K562 (cell line): ENCODE results near the gene EFCAB10. TPM values are rescaled to one million over a fixed set of nuclear protein-coding genes. Genes with fewer than 3 reads are reported as not detected.

Experiments
- ATAC-seq: fragments of 200-7000 bp; cut with Tn5 transposase; 3 replicates; pipeline ENCODE4 v1.9.1; 2020; ENCODE audit warnings: moderate library complexity
- BruUV-seq: library from RNA; stranded (reverse); fragments of 400-500 nt; replicated peaks from 2 replicates; lab custom pipeline; 2021; lab: Mats Ljungman, UMichigan
- CTCF ChIA-PET: fragments of 300-600 bp; formaldehyde crosslinking; extraction: SDS; loops from one replicate; lab custom pipeline; 2021; ENCODE audit warnings: low intra/inter-chr PET ratio; lab: Yijun Ruan, JAX
- POLR2A ChIA-PET: fragments of 300-600, 350-650 bp; sonication (Branson Sonifier 250); formaldehyde crosslinking; extraction: SDS; loops from one replicate; lab custom pipeline; 2021; ENCODE audit warnings: antibody characterized with exemption, inconsistent platforms; lab: Yijun Ruan, JAX
- DNase-seq, 4 experiments: peaks; one replicate each; pipeline versions ENCODE4 v3.0.0 to v3.0.0-alpha.2; 2011 to 2018; ENCODE audit warnings: low spot score in 3 of 4, mixed read lengths in 3 of 4; ENCODE audit errors: extremely low read depth in 1 of 4
- FAIRE-seq: peaks from 2 replicates; lab custom pipeline; 2011; peaks lifted over from hg19 to GRCh38; lab: Jason Lieb, UNC
- H2AFZ ChIP-seq: 2 replicates; pipeline ENCODE4 v1.6.0; 2011; ENCODE audit warnings: low read depth, low read length, control low read depth, inconsistent platforms
- H3K27ac ChIP-seq: fragments of 200-600 bp; 3 replicates; pipeline ENCODE4 v1.8.0; 2011; ENCODE audit warnings: low read depth, mild to moderate bottlenecking, control low read depth, inconsistent platforms, low read length, moderate library complexity, mixed read lengths; ENCODE audit errors: extremely low read depth
- H3K27me3 ChIP-seq, 2 experiments: fragments of 300-600 bp in 1 of 2; 2 replicates in 1 of 2; 3 replicates in 1 of 2; pipeline versions ENCODE4 v1.6.0 to v1.8.0; 2011; ENCODE audit warnings: inconsistent platforms in 2 of 2, low read length in 2 of 2, mild to moderate bottlenecking in 1 of 2, mixed read lengths in 1 of 2, moderate library complexity in 1 of 2; ENCODE audit not compliant: control insufficient read depth in 2 of 2, insufficient read depth in 2 of 2
- H3K36me3 ChIP-seq: fragments of 300-600 bp; 3 replicates; pipeline ENCODE4 v1.8.0; 2011; ENCODE audit warnings: mild to moderate bottlenecking, low read length, inconsistent platforms; ENCODE audit not compliant: control insufficient read depth, insufficient read depth
- H3K4me1 ChIP-seq, 2 experiments: fragments of 200-600 bp in 1 of 2; replicated peaks in 1 of 2; 2 replicates in 1 of 2; 3 replicates in 1 of 2; pipeline versions ENCODE4 v1.5.1 to v1.8.0; 2011; ENCODE audit warnings: inconsistent platforms in 2 of 2, low read length in 2 of 2, mild to moderate bottlenecking in 1 of 2, mixed read lengths in 1 of 2, moderate library complexity in 1 of 2; ENCODE audit not compliant: control insufficient read depth in 2 of 2, insufficient read depth in 2 of 2
- H3K4me2 ChIP-seq: 2 replicates; pipeline ENCODE4 v1.6.1; 2011; ENCODE audit warnings: low read length, control low read depth, inconsistent platforms, mixed read lengths; ENCODE audit not compliant: insufficient read depth
- H3K4me3 ChIP-seq: fragments of 200-600 bp; sonication (generic), shearing (Covaris generic); 2 replicates; pipeline ENCODE4 v1.5.1; 2016; ENCODE audit warnings: control low read depth, inconsistent platforms
- H3K79me2 ChIP-seq: fragments of 200-600 bp; 3 replicates; pipeline ENCODE4 v1.8.0; 2011; ENCODE audit warnings: low read length, inconsistent platforms; ENCODE audit not compliant: control insufficient read depth, insufficient read depth
- H3K9ac ChIP-seq, 2 experiments: 2 replicates each; pipeline versions ENCODE4 v1.6.0 to v1.6.1; 2011; ENCODE audit warnings: low read depth in 2 of 2, low read length in 2 of 2, control low read depth in 1 of 2, inconsistent platforms in 1 of 2, mild to moderate bottlenecking in 1 of 2, mixed read lengths in 1 of 2; ENCODE audit not compliant: insufficient read depth in 1 of 2
- H3K9me1 ChIP-seq: one replicate; pipeline ENCODE4 v1.6.0; 2011; ENCODE audit warnings: inconsistent platforms, mild to moderate bottlenecking, low read length, moderate library complexity; ENCODE audit not compliant: control insufficient read depth, insufficient read depth
- H3K9me3 ChIP-seq: replicated peaks from 2 replicates; pipeline ENCODE4 v1.5.1; 2011; ENCODE audit warnings: low read depth, low read length, inconsistent platforms; ENCODE audit not compliant: control insufficient read depth, insufficient read depth
- H4K20me1 ChIP-seq: replicated peaks from 2 replicates; pipeline ENCODE4 v1.6.1; 2011; ENCODE audit warnings: low read length, inconsistent platforms, mixed read lengths; ENCODE audit not compliant: control insufficient read depth, insufficient read depth
- ARNT ChIP-seq, 2 experiments: fragments of 450-650 bp; IDR thresholded peaks; 2 replicates each; pipeline ENCODE4 v1.6.1; 2016; ENCODE audit warnings: mild to moderate bottlenecking in 1 of 2
- NCOA1 ChIP-seq: fragments of 450-650 bp; IDR thresholded peaks from 2 replicates; pipeline ENCODE4 v1.6.1; 2016; ENCODE audit warnings: low read depth
- NCOR1 ChIP-seq: fragments of 450-650 bp; IDR thresholded peaks from 2 replicates; pipeline ENCODE4 v1.6.1; 2016; ENCODE audit warnings: mild to moderate bottlenecking, moderate library complexity
- NFE2 ChIP-seq: IDR thresholded peaks from 2 replicates; pipeline ENCODE4 v1.6.1; 2014; ENCODE audit warnings: antibody characterized with exemption, low read depth
- SREBF1 ChIP-seq: fragments of 150-350 bp; IDR thresholded peaks from 2 replicates; pipeline ENCODE4 v1.6.1; 2014; ENCODE audit warnings: antibody characterized with exemption, low read depth, low read length, borderline replicate concordance
- ZNF3 ChIP-seq: fragments of 250-450 bp; sonication (Bioruptor Pico); IDR thresholded peaks from 2 replicates; pipeline ENCODE4 v1.5.0; 2021; ENCODE audit warnings: mild to moderate bottlenecking, moderate library complexity
- ZNF695 ChIP-seq: fragments of 450-650 bp; formaldehyde crosslinking; IDR thresholded peaks from 2 replicates; pipeline ENCODE4 v1.4.0; 2020; ENCODE audit warnings: mild to moderate bottlenecking, moderate library complexity
- whole genome bisulfite sequencing: fragments of 100-300 bp; shearing (Covaris generic); methylation state at CpG from one replicate; pipeline ENCODE4 v1.1.6; 2016; ENCODE audit warnings: low coverage, mixed read lengths; ENCODE audit not compliant: insufficient coverage; ENCODE audit errors: missing lambda C conversion rate; 5-methylcytosine and 5-hydroxymethylcytosine counted together
- in situ Hi-C: fragments of 300-500 bp; cut with MboI; formaldehyde crosslinking; loops from 4 replicates; pipeline ENCODE4 v1.15.0; 2018; ENCODE audit warnings: inconsistent platforms, mixed read lengths
- intact Hi-C: fragments of 100-400 bp; cut with micrococcal nuclease; formaldehyde crosslinking; loops from 2 replicates; pipeline ENCODE4 v1.14.2; 2022
- polyA plus RNA-seq, 8 experiments: library from polyadenylated mRNA; depleted of rRNA in 4 of 8; stranded (reverse) in 5 of 8; unstranded in 3 of 8; fragments of >200 nt; fragmentation: Nextera tagmentation in 2 of 8; fragmentation: Illumina TruSeq in 1 of 8; extraction: Ambion mirVana in 2 of 8; extraction: Trizol in 1 of 8; gene quantifications; 2 replicates each; pipeline versions ENCODE4 v1.2.1 to v1.2.3, GENCODE V29; 2011 to 2014; ENCODE audit warnings: inconsistent platforms in 1 of 8, missing spikeins in 1 of 8
- total RNA-seq, 7 experiments: library from RNA; depleted of rRNA in 6 of 7; stranded (reverse); fragments of >200 nt in 6 of 7; fragmentation: Illumina TruSeq in 2 of 7; extraction: Trizol in 2 of 7; gene quantifications; 2 replicates each; pipeline versions ENCODE4 v1.2.1 to v1.2.3, GENCODE V29; 2011 to 2021; ENCODE audit warnings: low replicate concordance in 1 of 7
- TF ChIP-seq, protein P1 (sequence below): fragments of 250-450 bp; sonication (Bioruptor Pico); IDR thresholded peaks from 2 replicates; pipeline ENCODE4 v1.8.0; 2021; ENCODE audit warnings: moderate library complexity, mild to moderate bottlenecking, inconsistent platforms
- TF ChIP-seq, protein P2 (sequence below), 2 experiments: fragments of 450-650 bp; IDR thresholded peaks; 2 replicates each; pipeline ENCODE4 v1.6.1; 2016; ENCODE audit warnings: mild to moderate bottlenecking in 2 of 2, borderline replicate concordance in 1 of 2, low read depth in 1 of 2, moderate library complexity in 1 of 2

The EFCAB10 gene
- total and polyA plus RNA-seq, 9 of the 15 experiments (the other 6 are each of a cell fraction or from before 2014, with no cell fraction given) = 5.0 to 21.4 (median 16.8) TPM

DNA sequence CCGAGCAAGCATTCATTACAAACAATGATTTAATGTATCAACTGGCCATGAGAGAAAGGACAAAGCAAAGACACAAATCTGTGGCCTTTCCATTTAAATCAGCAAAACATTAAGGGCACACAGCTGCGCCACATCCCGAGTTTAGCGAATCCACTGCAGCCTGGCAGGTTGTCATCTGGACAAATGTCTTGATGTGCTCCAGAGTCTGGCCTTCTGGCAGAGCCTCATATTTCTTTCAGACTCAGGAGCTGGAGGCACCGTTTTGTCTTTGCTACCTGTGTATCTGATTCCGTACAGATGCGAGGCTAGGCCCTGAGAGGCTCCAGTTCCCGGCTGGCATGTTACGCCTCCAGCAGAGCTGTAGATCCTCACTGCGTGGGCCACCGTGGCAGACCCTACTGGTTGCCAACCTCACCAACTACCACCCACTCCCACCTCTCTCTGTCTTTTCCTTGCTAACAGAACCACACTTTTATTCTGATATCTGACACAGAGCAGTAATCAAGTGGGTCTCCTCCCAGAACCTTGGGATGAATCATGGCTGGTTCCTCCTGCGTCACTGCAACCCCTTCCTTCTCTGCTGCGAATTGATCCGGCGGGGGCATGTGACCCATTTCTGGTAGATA is 40.9 kb upstream of the EFCAB10 start:
- Histone ChIP-seq H3K36me3 (no peaks in the 10 kb centered on the region), H3K9me3 (no peaks in the 10 kb centered on the region), H3K27me3 (peaks cover 0 to 20% of the 10 kb centered on the region in 2 experiments; a peak in 1 of 5 replicates), H3K9ac (no peak overlapping the region), H2AFZ (no peak overlapping the region), H3K4me2 (no peak overlapping the region), H3K9me1 (no peaks in the 10 kb centered on the region), H4K20me1 (no peaks in the 10 kb centered on the region), H3K79me2 (no peaks in the 10 kb centered on the region), H3K4me3 (no peak overlapping the region), H3K27ac (no peak overlapping the region), H3K4me1 (no peaks in the 10 kb centered on the region; a peak in 1 of 5 replicates)
- ChIA-PET CTCF (no interaction called here), POLR2A (interaction anchor here (1.1 kb wide), 1 partner anchor 15 kb away, joined by 4 read pairs; no protein-coding TSS in a partner anchor)
- TF ChIP-seq, protein P1, sequence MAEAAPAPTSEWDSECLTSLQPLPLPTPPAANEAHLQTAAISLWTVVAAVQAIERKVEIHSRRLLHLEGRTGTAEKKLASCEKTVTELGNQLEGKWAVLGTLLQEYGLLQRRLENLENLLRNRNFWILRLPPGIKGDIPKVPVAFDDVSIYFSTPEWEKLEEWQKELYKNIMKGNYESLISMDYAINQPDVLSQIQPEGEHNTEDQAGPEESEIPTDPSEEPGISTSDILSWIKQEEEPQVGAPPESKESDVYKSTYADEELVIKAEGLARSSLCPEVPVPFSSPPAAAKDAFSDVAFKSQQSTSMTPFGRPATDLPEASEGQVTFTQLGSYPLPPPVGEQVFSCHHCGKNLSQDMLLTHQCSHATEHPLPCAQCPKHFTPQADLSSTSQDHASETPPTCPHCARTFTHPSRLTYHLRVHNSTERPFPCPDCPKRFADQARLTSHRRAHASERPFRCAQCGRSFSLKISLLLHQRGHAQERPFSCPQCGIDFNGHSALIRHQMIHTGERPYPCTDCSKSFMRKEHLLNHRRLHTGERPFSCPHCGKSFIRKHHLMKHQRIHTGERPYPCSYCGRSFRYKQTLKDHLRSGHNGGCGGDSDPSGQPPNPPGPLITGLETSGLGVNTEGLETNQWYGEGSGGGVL (CRISPR knock-in tag) = no peak
- no peak for TF ChIP-seq SREBF1
- no peak for TF ChIP-seq NCOA1
- TF ChIP-seq, protein P2, sequence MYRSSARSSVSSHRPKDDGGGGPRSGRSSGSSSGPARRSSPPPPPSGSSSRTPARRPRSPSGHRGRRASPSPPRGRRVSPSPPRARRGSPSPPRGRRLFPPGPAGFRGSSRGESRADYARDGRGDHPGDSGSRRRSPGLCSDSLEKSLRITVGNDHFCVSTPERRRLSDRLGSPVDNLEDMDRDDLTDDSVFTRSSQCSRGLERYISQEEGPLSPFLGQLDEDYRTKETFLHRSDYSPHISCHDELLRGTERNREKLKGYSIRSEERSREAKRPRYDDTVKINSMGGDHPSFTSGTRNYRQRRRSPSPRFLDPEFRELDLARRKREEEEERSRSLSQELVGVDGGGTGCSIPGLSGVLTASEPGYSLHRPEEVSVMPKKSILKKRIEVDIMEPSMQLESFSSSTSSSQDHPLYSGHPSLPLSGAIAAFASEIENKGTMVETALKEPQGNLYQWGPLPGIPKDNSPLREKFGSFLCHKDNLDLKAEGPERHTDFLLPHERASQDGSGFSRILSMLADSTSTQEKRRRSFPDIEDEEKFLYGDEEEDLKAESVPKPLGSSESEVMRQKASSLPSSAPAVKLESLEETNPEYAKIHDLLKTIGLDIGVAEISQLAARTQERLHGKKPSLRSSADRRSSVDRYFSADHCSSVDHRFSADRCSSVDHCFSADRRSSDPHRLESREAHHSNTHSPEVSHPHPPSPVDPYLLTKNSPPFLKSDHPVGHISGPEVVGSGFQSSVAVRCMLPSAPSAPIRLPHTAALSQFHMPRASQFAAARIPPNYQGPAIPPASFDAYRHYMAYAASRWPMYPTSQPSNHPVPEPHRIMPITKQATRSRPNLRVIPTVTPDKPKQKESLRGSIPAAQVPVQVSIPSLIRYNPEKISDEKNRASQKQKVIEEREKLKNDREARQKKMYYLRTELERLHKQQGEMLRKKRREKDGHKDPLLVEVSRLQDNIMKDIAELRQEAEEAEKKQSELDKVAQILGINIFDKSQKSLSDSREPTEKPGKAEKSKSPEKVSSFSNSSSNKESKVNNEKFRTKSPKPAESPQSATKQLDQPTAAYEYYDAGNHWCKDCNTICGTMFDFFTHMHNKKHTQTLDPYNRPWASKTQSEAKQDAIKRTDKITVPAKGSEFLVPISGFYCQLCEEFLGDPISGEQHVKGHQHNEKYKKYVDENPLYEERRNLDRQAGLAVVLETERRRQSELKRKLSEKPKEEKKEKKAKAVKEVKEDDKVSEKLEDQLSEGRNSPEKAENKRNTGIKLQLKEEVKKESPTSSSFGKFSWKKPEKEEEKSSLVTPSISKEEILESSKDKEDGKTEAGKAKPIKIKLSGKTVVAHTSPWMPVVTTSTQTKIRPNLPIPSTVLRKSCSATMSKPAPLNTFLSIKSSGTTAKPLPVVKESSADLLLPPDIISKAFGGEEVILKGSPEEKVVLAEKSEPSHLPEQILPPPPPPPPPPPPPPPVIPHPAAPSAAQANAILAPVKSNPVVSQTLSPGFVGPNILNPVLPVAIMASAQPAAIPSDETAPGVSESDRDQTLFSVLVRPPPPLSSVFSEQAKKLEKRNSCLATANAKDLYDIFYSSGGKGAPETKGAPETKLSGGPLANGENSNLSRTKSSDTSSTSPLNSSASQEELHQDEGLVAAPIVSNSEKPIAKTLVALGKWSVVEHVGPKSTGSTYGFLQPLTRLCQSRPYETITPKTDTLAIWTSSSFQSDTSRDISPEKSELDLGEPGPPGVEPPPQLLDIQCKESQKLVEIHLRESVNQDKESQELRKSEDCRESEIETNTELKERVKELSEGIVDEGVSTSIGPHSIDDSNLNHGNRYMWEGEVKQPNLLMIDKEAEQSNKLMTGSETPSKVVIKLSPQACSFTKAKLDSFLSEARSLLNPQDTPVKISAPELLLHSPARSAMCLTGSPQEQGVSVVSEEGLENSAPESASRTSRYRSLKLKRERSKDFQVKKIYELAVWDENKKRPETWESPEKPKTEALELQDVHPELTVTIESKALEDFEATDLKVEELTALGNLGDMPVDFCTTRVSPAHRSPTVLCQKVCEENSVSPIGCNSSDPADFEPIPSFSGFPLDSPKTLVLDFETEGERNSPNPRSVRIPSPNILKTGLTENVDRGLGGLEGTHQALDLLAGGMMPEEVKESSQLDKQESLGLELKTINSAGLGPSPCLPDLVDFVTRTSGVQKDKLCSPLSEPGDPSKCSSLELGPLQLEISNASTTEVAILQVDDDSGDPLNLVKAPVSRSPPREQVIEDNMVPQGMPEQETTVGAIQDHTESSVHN (IDR thresholded peaks at IDR 0.05; ENCODE audit: borderline replicate concordance in 1 of 2, low read depth in 1 of 2) = no peak
- no peak for TF ChIP-seq ARNT (IDR thresholded peaks at IDR 0.05)
- TF ChIP-seq ZNF695 (CRISPR knock-in tag) = no peak
- TF ChIP-seq ZNF3 (CRISPR knock-in tag) = no peak
- no peak for TF ChIP-seq NCOR1
- no peak for TF ChIP-seq NFE2
- in situ Hi-C loops = no loop called here
- WGBS = 44% methylated on average over 15 of the region's 15 CpGs
- no peak for FAIRE-seq
- intact Hi-C loops = no loop called here
- no peak for ATAC-seq
- no TSS peak for BruUV-seq
- no peak for DNase-seq
